BJ (cell line): ENCODE results near the gene UPK1B. TPM values are rescaled to one million over a fixed set of nuclear protein-coding genes. Genes with fewer than 3 reads are reported as not detected.
"Not testable (repeated sequence)": the region's sequence is repeated elsewhere in the genome, so short reads cannot be mapped to it uniquely, and the experiment has no call there.

Experiments
- CTCF ChIA-PET: fragments of 350-600 bp; formaldehyde crosslinking; extraction: SDS; loops from one replicate; lab custom pipeline; 2021; ENCODE audit warnings: antibody characterized with exemption, inconsistent platforms; lab: Yijun Ruan, JAX
- POLR2A ChIA-PET: fragments of 300-600 bp; sonication (Branson Sonifier 250); formaldehyde crosslinking; extraction: SDS; loops from one replicate; lab custom pipeline; 2021; ENCODE audit warnings: antibody characterized with exemption; lab: Charles Lee
- DNase-seq: peaks from one replicate; pipeline ENCODE4 v3.0.0-alpha.2; 2011; ENCODE audit warnings: low read depth
- H3K27me3 ChIP-seq: 2 replicates; pipeline ENCODE4 v1.6.0; 2011; ENCODE audit warnings: low read length; ENCODE audit not compliant: control insufficient read depth, insufficient read depth
- H3K36me3 ChIP-seq: 2 replicates; pipeline ENCODE4 v1.5.1; 2011; ENCODE audit warnings: low read length; ENCODE audit not compliant: control insufficient read depth, insufficient read depth
- H3K4me3 ChIP-seq: 2 replicates; pipeline ENCODE4 v1.5.1; 2011; ENCODE audit warnings: low read depth, mild to moderate bottlenecking, control low read depth, low read length
- CTCF ChIP-seq: IDR thresholded peaks from 2 replicates; pipeline ENCODE4 v1.5.1; 2011; ENCODE audit warnings: low read depth, mild to moderate bottlenecking, control low read depth, inconsistent platforms, low read length, moderate library complexity; ENCODE audit not compliant: insufficient read depth
- polyA minus RNA-seq: library from RNA; depleted of rRNA, polyadenylated mRNA; stranded (reverse); fragments of >200 nt; gene quantifications from 2 replicates; pipeline ENCODE4 v1.2.3, GENCODE V29; 2011; rRNA and poly(A)+ RNA removed
- polyA plus RNA-seq: library from polyadenylated mRNA; depleted of rRNA; stranded (reverse); fragments of >200 nt; gene quantifications from 2 replicates; pipeline ENCODE4 v1.2.3, GENCODE V29; 2011; rRNA removed

Gene UPK1B
- polyA plus RNA-seq = 0.05 TPM in 1 of 2 replicates, not detected in the other
- not detected in 2 replicates for polyA minus RNA-seq

- ChIA-PET POLR2A (interaction anchor here (0.6 kb wide), 1 partner anchor 11 kb away, joined by 3 read pairs; no protein-coding TSS in a partner anchor), CTCF (interaction anchor here (1.0 kb wide), 1 partner anchor 19 kb away, joined by 3 read pairs; no protein-coding TSS in a partner anchor)
- Histone ChIP-seq H3K4me3 (no peak within 1 kb of the TSS), H3K36me3 (no peaks in the 10 kb centered on the region), H3K27me3 (no peaks in the 10 kb centered on the region)
- no peak for DNase-seq
- TF ChIP-seq CTCF = no peak
These were observed at the start of gene UPK1B for GRCh38 chr3:119173325-119173724. Gene UPK1B (plus strand): TSS chr3:119173598. CDS start chr3:119186742, 13,144 bp downstream.

GRCh38 chr3:119125342-119125741, 48.1 kb upstream of the UPK1B start:
- Histone ChIP-seq H3K27me3 (no peaks in the 10 kb centered on the region), H3K36me3 (no peaks in the 10 kb centered on the region), H3K4me3 (no peak overlapping the region)
- TF ChIP-seq CTCF = no peak
- no peak for DNase-seq
- CTCF ChIA-PET = no interaction called here
- POLR2A ChIA-PET = no interaction called here

GRCh38 chr3:119125742-119126504, 47.5 kb upstream of the UPK1B start:
- TF ChIP-seq CTCF = no peak
- Histone ChIP-seq H3K27me3 (no peaks in the 10 kb centered on the region), H3K36me3 (no peaks in the 10 kb centered on the region), H3K4me3 (no peak overlapping the region)
- CTCF ChIA-PET = no interaction called here
- no peak for DNase-seq
- POLR2A ChIA-PET = no interaction called here

GRCh38 chr3:119130291-119130690, 43.1 kb upstream of the UPK1B start:
- POLR2A ChIA-PET, H3K4me3 ChIP-seq, H3K27me3 ChIP-seq, H3K36me3 ChIP-seq, DNase-seq: not testable (repeated sequence)
- CTCF ChIA-PET = interaction anchor here (1.0 kb wide), 1 partner anchor 111 kb away, joined by 4 read pairs; no protein-coding TSS in a partner anchor

- H3K27me3 ChIP-seq, CTCF ChIA-PET, H3K4me3 ChIP-seq, DNase-seq, POLR2A ChIA-PET, H3K36me3 ChIP-seq: not testable (repeated sequence)
These were observed 41.1 kb upstream of the UPK1B start for GRCh38 chr3:119132291-119132690.

- CTCF ChIA-PET = interaction anchor here (1.1 kb wide), 1 partner anchor 102 kb away, joined by 5 read pairs; no protein-coding TSS in a partner anchor
- POLR2A ChIA-PET, DNase-seq, H3K27me3 ChIP-seq, H3K4me3 ChIP-seq, H3K36me3 ChIP-seq: not testable (repeated sequence)
These were observed 34.0 kb upstream of the UPK1B start for GRCh38 chr3:119139360-119139759.
